Mucosa of descending colon (tissue), 3 donors: ENCODE data around the gene TOLLIP. TPM values are rescaled to one million over a fixed set of nuclear protein-coding genes. Genes with fewer than 3 reads are reported as not detected.

Experiments used
- ATAC-seq: fragments of 200-7000 bp; cut with Tn5 transposase; one replicate; pipeline ENCODE4 v1.9.1; 2020; ENCODE audit warnings: mild to moderate bottlenecking, moderate library complexity
- DNase-seq, 3 donors: peaks; one replicate each; pipeline ENCODE4 v3.0.0-alpha.2; 2020
- H3K36me3 ChIP-seq: fragments of 200-600 bp; one replicate; pipeline ENCODE4 v1.8.0; 2021; ENCODE audit warnings: low read depth, mild to moderate bottlenecking
- H3K4me1 ChIP-seq: fragments of 200-600 bp; one replicate; pipeline ENCODE4 v1.8.0; 2021; ENCODE audit warnings: low read depth, mild to moderate bottlenecking
- H3K4me3 ChIP-seq: fragments of 200-600 bp; one replicate; pipeline ENCODE4 v1.8.0; 2021; ENCODE audit warnings: mild to moderate bottlenecking
- H3K9me3 ChIP-seq: fragments of 200-600 bp; one replicate; pipeline ENCODE4 v1.8.0; 2021; ENCODE audit warnings: mild to moderate bottlenecking
- CTCF ChIP-seq: fragments of 200-600 bp; IDR thresholded peaks from one replicate; pipeline ENCODE4 v1.8.0; 2022; ENCODE audit warnings: antibody characterized with exemption, mild to moderate bottlenecking
- intact Hi-C, 2 donors: fragments of 100-400 bp; cut with DNase I in 1 of 2; cut with micrococcal nuclease in 1 of 2; formaldehyde crosslinking; loops; one replicate each; pipeline versions ENCODE4 v1.11.0 to v1.11.1; 2022; cut with DNase I, micrococcal nuclease
- total RNA-seq, 3 donors: library from RNA; stranded (reverse); fragmentation: NEBNext Ultra II Directional in 2 of 3; extraction: Animal tissue kit (Norgen Biotek cat#: 25700) in 2 of 3; gene quantifications; one replicate each; pipeline versions ENCODE4 v1.2.1 to v1.2.4, GENCODE V29; 2021 to 2023
- donor health status: DM: no; HTN: no; CAD: no; lungs with moderate emphysema.
- donor health status: DM: no; HTN: no; CAD: no.
- donor health status: DM: no; HTN: yes; CAD: no.

TOLLIP gene
- total RNA-seq, 3 donors from 2014 or later, result 62.4 to 65.4 (median 62.5) TPM

- H3K4me1 ChIP-seq, result peaks cover 13% of the 10 kb centered on the region
- no peak for TF ChIP-seq CTCF
- DNase-seq (peak; percentile 36 to 76 (median 72)), ATAC-seq (peak; percentile 49)
- intact Hi-C loops, result no loop called here
- no peaks in the 10 kb centered on the region for H3K9me3 ChIP-seq
- H3K4me3 ChIP-seq, result no peak overlapping the region
- no peaks in the 10 kb centered on the region for H3K36me3 ChIP-seq
Measured at GRCh38 chr11:1336836-1337646, 27.6 kb upstream of the TOLLIP start.

- intact Hi-C loops, result no loop called here
Measured at GRCh38 chr11:1335811-1336761, 26.7 kb upstream of the TOLLIP start.

GRCh38 chr11:1335264-1335810 is 25.9 kb upstream of the TOLLIP start:
- ATAC-seq (no peak), DNase-seq (no peak)
- Histone ChIP-seq H3K9me3 (no peaks in the 10 kb centered on the region), H3K4me3 (no peak overlapping the region), H3K4me1 (peaks cover 13% of the 10 kb centered on the region), H3K36me3 (no peaks in the 10 kb centered on the region)
- intact Hi-C loops, result no loop called here
- no peak for TF ChIP-seq CTCF

More at GRCh38 chr11:1335811-1336761, 26.7 kb upstream of the TOLLIP start:
- no peak for TF ChIP-seq CTCF
- peak; percentile 56 to 77 (median 68) for DNase-seq
- Histone ChIP-seq H3K4me1 (peaks cover 13% of the 10 kb centered on the region), H3K9me3 (no peaks in the 10 kb centered on the region), H3K36me3 (no peaks in the 10 kb centered on the region), H3K4me3 (no peak overlapping the region)
- ATAC-seq, result peak; percentile 77

GRCh38 chr11:1333860-1334259 is 24.4 kb upstream of the TOLLIP start:
- no peaks in the 10 kb centered on the region for H3K9me3 ChIP-seq
- H3K36me3 ChIP-seq, result no peaks in the 10 kb centered on the region
- no peak for TF ChIP-seq CTCF
- ATAC-seq (no peak), DNase-seq (no peak)
- no peak overlapping the region for H3K4me3 ChIP-seq
- intact Hi-C loops, result no loop called here
- peaks cover 13% of the 10 kb centered on the region for H3K4me1 ChIP-seq

- no peak for DNase-seq
- no peaks in the 10 kb centered on the region for H3K36me3 ChIP-seq
- TF ChIP-seq CTCF, result no peak
- peak; percentile 22 for ATAC-seq
- H3K9me3 ChIP-seq, result no peaks in the 10 kb centered on the region
- H3K4me3 ChIP-seq, result no peak overlapping the region
- H3K4me1 ChIP-seq, result peaks cover 13% of the 10 kb centered on the region
- intact Hi-C loops, result no loop called here
Measured at GRCh38 chr11:1333091-1333772, 23.8 kb upstream of the TOLLIP start.
